NCI-H128 (cell line): ENCODE data around the gene SERBP1.
"Not testable (repeated sequence)": the region's sequence is repeated elsewhere in the genome, so short reads cannot be mapped to it uniquely, and the experiment has no call there.

Experiments
- DNase-seq: peaks from one replicate; lab custom pipeline; 2025; ENCODE audit not compliant: unreplicated experiment; lab: John Stamatoyannopoulos, UW

The SERBP1 gene

DNA sequence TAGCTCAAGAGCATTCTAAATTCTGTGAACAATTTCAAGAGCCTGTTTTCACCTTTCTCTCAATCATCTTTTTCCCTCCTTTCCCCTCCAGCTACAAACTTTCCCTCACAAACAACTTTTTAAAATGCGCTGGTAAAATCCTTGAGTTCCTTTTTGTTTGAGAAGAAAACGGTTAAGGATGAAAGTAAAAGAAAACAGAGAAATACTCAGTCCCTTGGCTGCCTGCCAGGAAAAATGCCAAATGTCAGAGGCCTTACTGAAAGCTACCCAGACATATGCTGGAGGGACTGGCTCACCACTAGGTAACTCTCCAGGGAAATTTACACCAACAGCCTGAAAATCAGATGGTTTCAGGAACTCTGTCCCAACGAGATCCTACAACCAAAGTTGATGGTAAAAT is 11.0 kb upstream of the SERBP1 start:
- no peak for DNase-seq

DNA sequence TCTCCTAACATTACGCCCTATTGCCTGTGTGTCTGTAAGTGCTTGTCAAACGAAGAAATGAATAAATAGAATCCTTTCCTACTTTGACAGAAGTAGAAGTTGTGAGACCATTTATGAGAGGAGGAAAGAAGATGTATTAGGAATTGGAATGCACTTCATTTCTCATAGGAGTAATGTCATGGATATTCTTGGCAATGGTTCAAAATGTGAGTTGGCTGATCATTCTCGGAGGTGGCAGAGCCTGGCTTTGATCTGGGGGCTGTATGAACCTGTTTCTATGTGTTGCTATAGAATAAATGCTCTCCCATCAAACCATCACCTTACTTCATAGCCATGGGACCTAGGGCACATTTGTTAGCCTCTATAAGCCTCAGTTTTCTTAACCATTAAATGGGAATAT is 10.1 kb upstream of the SERBP1 start:
- DNase-seq: no peak

DNA sequence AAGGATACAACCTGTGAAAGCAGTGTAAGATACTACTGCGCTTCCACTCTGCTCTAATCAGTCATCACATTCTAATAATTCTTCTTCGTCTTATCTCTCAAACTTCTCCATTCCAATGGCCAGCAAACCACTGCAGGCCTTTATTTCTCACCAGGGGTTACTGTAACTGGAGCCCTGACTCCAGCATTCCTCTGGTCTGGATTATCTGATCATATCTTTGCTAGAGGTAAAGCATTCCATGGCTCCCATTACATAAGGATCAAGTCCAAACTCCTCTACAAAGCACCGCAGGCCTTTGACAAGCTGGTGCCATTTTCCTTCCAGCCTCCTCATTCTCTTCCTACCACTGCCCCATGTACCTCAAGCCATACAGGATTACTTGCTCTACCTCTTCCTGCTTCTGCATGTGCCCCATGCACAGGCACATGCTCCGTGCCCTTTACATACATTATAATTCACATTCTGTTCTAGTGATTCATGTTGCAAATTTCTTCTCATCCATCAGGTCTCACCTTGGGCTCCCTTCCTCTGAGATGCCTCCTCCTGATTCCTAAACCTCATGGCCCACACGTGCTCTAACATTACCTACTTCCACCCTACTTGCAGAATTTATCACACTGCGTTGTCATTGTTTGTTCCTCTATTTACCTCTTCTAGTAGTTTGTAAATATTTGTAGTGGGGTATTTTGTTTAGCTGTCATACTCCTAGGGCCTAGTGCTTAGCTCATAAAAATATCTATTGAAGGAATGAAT is 9.3 kb upstream of the SERBP1 start:
- DNase-seq: no peak

DNA sequence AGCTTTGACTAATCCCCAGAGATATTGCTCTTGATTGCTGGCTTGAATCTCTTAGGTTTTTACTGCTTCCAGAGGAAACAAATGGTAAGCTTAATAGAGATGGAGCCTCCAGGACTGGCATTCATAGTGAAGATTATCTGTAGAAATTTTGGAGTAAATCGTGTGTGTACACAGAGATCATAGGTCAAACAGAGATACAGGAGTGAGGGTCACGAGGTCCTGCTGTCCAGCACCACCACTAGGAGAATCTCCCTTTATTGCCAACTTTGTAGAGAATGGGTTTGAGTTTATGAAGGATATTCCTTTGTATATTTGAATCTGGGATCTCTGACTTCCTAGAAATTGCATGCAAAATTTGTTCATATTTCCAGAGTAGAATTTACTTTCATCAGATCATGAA is 7.8 kb upstream of the SERBP1 start:
- DNase-seq: no peak

DNA sequence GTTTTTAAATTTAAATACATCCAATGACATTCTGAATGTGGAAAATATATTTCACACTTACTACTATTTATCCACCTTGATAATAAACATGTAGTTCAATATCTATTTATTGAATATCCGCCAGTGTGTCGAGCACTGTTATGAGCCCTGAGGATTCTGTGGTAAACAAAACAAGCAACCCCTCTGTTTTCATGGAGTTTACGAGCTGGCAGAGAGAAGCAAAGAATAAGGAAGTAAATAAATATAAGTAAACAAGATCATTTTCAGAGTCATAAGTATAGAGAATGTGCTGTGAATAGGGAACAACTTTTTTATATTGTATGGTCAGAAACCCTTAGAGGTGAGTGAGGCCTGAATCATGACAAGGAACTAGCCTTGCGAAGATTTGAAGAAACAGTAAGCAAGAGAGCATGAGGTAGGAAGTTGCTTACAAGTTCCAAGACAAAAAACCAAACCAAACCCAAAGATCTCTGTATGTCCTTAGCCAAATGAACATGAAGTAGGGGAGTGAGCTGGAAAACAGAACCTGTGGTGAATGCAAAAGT is 6.4 kb upstream of the SERBP1 start:
- DNase-seq: no peak

DNA sequence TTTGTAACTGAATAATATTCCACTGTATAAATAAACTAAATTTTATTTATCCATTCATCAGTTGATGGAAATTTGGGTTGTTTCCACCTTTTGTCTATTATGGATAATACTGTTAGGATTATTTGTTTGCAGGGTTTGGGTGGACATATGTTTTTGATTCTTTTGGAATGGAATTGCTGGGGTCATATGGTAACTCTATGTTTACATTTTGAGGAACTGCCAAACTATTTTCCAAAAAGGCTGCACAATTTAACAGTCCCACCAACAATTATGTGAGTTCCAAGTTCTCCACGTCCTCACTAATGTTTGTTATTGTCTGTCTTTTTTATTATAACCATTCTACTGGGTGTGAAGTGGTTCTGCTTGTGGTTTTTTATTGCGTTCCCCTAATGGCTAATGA is 4.3 kb upstream of the SERBP1 start:
- no peak for DNase-seq

DNA sequence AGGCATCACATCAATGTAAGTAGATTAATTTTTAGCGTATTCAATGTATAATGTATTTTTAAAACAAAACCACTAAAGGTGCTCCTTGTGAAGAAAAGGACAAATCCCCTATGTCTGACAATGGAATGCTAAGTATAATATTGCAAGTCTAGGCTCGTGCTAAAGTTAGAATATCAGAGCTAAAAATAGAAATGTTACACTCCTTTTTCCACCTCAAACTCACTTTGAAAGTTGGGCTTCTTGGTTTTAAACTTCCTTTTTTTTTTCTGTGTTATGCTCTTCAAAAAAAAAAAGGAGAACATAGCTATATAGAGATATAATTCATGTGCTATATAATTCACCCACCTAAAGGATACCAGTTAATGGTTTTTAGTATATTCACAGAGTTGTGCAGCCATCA is 3.6 kb upstream of the SERBP1 start:
- DNase-seq: no peak

DNA sequence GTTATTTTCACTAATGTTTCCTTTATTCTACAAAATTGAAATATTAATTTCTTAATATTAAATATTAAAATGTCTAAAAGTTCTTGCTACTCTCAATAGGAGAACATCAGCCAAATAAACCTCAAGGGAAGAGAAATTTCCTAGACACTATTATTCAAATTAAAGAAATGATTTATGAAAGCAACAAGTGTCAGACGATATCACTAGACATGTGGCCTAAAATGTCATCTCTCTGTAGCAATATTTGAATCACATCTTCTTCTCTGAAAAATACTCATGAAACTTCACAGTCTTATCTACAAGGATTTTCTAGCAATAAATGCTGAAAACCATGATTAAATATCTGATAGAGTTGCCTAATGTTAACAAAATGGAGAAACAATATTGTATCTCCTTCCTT is 2.5 kb upstream of the SERBP1 start:
- no peak for DNase-seq

DNA sequence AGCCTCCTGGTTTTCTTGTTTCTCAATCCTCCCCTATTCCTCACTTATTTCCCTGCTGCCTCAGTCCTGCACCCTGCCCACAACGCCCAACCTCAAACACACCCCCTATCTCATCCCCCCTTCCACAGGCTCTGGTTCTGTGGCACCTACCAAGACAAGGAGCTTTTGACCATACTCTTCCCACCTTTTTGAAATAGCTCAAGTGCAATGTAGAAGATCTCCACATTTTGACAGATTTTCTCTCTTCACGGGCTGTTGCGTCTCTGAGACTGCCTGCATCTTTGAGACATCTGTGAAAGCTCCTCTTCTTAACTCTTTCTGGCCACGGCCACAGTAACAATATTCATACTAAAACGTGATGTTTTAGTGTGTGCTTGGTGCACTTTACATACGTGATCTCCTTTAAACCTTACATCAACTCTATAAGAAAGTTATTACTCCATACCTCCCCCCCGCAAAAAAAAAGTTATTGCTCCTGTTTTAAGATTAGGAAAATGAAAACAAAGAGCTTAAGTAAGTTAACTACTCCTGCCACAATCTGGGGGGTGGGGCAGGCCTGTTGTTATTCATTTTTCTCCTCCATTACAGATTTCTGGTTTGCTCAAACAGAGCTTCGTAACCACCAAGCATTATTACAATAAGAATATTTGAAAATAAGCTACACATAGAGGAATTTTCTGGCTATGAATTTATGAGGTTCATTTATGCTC is 1.8 kb upstream of the SERBP1 start:
- DNase-seq: no peak

DNA sequence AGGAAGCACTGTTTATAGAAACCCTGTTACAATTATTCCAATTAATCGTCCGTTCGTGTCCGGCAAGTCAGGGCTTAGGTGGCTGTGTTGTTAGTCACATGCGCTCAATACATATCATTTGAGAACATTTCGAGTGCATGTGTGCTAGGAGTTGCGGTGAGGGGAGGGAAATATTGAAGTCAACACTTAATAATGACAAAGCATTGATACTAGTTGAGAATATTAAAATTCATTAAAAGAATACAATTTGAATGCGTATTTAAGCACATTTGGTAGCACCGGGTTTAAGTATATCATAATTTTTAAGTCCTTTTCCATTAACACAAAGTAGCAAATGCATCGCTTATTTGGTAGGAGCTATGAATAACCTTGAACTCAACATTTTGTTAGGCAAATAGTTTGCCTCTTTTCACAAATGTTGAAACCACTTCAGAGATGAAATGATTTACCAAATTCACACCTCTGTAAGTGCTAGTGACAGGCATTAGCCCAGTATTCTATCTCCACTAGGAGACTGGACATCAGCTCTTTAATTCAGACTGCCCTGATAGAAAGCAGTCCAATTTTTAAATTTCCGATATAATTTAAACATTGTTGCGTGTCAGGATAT is 1.1 kb upstream of the SERBP1 start:
- no peak for DNase-seq

DNA sequence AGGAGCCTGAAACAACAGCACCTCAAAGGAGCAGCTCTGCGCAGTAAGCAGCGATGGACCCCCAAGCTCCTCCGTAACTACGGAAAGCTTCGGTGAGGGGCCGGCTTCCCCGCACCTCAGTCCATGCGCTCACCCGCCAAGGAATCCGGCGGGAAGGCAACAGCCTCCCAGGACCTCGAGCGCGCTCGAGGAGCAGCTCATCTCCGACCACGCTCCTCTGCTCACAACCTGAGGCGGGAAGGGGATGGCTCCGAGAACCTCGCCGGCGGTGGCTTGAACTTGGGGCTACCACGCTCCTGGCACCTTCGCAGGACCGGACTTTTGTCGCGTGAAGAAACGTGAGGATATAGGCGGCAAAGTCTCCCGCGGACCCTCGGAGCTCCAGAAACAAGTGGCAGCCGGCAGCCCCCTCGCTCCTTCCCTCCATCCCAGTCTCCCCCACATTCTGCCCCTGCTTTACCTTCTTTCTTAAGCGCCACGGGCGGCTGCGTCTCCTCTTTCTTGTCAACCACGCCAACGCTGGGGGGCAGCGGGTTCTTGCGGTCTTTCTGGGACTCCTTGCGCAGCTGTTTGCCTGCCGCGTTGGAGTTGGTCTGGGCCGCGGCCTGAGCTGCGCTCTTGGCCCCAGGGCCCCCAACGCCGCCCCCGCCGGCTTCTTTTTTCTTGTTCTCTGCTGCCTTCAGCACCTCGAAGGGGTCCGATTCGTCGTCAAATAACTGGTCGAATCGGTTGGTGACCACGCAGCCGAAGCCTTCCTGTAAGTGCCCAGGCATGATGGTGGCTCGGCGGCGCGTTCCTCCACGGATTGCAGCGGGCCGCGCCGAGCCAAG is 459 bp downstream of the SERBP1 start:
- no peak for DNase-seq

DNA sequence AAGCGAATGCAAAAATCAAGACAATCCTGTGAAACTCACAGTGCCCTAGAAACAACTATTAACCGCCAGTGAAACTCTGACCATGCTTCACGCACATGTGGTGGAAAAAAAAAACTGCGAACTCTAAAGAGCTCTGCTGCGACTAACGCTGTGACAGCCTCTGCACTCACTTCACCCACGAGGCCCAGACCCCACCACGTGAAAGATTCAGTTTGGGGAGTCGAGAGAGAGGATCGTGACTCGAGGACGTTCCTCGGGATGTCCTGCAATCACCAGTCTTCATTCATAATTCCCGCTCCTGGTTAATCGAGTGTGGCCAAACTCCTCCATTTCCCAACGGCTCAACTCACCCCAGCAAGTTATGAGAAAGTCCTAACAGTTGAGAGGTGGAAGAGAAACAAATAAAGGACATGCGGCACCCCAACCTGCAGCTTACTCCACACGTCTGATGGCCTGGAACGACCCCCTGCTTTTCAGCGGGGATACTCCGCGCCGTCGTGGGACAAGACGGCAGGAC is 1.1 kb downstream of the SERBP1 start:
- DNase-seq: no peak

DNA sequence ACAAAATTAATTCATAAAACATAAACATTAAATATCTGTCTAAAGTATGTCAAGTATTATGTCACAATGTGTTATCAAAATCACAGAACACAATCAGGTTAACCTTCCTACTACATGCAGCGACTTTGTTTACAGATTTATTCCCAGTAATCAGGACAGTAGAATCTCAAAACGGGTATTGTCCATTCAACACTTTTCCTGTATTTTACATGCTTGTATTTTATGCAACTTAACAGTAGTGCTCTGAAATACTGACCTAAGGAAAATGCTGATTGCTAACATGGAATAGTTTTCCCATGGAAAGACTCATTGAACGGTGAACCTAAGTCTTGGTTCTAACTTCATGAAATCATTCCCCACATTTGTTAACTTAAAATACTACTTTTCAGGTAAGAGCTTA is 2.3 kb downstream of the SERBP1 start:
- DNase-seq: no peak

DNA sequence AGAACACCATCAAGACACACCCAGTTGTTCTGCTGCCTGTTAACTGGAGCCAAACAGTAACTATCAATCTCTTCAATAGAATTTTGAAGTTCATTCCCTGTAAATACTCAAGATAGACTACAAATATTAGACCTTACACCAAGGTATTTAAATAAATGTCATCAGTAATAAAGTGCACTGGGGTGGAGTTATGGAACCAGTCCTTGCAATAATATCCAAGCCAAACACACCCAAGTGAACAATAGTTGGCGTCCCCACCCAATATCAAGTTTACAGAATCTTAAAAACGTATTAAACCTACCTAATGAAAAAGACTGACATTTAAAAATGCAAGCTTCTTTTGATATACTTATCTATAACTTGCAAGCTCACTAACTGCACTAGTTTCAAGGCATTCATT is 2.7 kb downstream of the SERBP1 start:
- no peak for DNase-seq

DNA sequence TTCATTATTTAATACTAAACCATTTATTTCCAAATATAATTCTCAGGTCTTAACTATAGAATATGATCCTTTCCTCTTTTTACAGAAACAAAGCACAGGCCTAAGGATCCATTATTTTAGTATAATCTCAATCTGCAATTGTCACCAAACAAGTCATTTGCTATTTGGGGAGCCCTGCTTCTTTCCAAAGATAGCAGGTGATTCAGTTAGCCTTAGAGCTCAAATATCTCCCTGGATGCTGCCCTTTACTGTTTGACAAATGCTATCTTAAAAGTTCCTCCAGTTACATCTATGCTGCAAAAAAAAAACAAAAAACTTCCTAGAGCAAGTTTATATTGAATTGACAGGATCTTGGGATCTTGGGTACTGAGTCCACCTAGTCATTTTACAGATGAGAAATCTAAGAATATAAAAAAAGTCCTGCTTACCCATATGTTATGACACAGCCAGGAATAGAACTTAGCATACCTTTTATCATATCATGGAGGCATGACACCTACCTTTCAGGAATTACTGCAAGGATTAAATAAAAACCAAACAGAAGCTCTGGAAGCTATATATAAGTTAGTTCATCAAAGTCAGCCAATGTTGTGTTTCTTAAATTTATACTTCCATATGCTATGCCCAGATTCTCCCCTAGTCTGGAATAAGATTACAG is 9.2 kb downstream of the SERBP1 start:
- no peak for DNase-seq

DNA sequence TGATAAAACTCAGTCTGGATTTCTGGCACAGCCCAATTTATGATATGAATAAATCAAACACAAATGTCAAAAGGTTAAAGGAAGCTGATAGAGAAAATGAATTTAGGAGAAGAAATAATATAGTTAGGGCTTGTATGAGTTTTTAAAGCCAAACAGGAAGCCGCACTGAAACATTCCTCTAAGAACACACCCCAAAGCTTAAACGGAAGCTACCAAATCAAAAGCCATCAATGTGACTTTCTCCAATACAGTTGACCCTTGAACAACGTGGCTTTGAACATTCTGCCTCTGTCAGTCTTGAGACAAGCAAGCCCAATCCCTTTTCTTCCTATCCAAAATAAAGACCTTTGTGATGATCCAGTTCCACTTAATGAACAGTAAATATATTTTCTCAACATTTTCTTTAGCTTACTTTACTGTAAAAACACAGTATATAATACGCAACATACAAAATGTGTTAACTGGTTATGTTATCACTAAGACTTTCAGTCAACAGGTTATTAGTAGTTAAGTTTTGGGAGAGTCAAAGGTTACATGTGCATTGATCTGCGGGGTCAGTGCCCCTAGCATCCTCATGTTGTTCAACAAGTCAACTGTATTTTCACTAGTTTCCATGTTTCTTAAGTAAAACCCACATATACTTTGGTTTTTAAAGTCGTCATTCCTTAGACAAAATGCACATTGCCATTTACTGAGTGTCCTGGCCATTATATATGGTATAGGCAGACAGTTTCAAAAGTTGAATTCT is 11.2 kb downstream of the SERBP1 start:
- no peak for DNase-seq

DNA sequence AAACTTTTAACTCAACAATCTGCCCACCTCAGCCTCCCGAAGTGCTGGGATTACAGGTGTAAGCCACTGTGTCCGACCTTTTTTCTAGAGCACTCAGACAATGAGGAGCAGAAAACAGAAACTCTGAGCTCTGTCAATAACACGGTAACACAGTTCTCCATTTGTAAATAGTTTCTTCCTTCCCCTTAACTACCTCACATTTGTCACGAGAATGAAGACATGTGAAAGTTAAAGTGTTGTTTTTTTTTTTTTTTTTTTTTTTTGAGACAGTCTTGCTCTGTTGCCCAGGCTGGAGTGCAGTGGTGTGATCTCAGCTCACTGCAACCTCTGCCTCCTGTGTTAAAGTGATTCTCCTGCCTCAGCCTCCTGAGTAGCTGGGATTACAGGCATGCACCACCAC is 12.5 kb downstream of the SERBP1 start:
- DNase-seq: not testable (repeated sequence)

DNA sequence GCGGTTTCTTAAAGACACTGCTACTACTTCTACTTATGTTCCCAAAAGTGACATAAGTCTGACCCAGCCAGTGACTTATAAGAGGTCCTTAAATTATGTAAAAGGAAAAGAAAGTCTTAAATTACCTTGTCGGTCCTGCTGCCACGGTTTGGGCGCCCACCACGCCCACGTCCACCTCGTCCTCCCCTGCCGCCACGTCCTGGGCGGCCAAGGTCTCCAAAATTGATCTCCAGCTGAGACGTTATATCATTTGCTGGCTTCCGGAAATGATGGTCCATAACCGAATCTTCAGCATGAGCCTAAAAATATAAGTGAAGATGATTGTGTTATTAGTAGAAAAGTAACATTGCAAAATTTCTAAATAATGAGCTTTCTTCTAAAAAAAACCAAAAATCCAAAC is 15.2 kb downstream of the SERBP1 start:
- DNase-seq: no peak

DNA sequence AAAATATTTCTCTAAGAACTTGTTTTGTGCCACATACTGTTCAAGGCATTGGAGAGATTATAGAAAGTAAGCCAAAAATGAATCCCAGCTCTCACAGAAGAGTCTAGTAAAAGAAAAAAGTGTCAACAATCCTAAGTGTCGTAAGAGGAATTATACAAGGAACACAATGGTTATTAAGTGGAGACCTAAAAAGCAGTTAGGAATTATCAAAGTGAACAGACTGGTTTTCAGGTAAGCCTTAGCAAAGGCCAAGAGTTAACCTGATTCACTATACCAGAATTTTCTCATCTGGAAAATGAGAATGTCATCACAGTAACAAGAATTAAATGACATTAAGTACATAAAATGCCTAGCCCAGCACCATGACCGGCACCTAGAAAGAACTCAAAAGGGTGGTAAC is 15.6 kb downstream of the SERBP1 start:
- DNase-seq: no peak

DNA sequence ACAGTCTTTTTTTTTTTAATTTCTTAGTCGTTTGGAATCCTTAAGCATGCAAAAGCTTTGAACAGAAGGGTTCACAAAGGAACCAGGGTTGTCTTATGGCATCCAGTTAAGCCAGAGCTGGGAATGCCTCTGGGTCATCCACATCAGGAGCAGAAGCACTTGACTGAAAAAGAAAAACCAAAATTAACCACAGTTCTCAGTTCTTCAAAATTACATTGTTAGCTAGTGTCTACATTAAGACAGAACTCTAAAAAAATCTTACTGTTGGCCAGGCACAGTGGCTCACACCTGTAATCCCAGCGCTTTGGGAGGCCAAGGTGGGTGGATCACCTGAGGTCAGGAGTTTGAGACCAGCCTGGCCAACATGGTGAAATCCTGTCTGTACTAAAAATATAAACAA is 17.1 kb downstream of the SERBP1 start:
- DNase-seq: not testable (repeated sequence)
